Measurements from ENCODE around the gene SUPT16H.

Gene SUPT16H

DNA sequence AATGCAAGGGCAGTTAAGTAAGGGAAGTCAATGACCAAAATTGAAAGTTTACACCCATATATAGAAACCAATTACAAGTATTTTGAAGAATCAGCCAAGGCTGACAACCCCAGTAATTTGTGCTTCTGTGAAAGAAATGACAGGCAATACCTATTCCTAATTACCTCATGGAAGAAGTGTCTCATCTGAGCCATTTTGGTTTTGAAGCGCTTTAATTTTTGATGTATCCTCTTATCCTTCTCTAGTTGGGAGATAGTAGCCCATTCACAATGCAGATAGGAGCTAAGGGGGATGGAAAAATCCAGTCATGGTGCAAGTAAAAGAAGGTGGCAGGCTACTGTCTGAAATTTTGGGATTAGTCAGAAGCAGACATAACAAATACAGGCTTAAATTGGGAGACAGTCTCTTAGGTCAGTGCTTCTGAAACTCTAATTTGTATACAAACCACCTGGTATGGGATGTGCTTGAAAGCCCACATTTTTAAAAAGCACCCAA, 30.4 kb upstream of the SUPT16H start:
- CTCF ChIA-PET, result no interaction called here
- no peak overlapping the region for H3K27ac ChIP-seq
- POLR2A ChIA-PET (ENCODE audit: low non-redundant PET), result no interaction called here
- TF ChIP-seq, protein P1, sequence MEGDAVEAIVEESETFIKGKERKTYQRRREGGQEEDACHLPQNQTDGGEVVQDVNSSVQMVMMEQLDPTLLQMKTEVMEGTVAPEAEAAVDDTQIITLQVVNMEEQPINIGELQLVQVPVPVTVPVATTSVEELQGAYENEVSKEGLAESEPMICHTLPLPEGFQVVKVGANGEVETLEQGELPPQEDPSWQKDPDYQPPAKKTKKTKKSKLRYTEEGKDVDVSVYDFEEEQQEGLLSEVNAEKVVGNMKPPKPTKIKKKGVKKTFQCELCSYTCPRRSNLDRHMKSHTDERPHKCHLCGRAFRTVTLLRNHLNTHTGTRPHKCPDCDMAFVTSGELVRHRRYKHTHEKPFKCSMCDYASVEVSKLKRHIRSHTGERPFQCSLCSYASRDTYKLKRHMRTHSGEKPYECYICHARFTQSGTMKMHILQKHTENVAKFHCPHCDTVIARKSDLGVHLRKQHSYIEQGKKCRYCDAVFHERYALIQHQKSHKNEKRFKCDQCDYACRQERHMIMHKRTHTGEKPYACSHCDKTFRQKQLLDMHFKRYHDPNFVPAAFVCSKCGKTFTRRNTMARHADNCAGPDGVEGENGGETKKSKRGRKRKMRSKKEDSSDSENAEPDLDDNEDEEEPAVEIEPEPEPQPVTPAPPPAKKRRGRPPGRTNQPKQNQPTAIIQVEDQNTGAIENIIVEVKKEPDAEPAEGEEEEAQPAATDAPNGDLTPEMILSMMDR (conservative IDR thresholded peaks at IDR 0.05; ENCODE audit: low read depth), result no peak
- no peak for DNase-seq (ENCODE audit: low spot score)

DNA sequence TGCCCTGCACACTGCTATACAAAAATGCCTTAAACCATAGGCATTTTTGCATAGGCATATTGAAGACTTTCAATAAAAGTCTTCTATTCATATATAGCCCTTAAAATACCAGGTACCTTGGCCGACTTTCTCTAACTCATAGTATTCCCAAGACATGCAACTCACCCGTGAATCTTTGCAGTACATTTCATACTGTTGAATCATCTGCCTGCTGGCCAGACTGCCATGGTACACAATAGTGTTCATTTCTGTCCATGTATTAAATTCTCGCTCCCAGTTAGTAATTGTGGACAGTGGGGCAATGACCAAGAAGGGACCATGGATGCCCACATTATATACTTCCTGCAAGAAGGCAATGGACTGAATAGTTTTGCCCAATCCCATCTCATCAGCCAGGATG, 24.3 kb upstream of the SUPT16H start:
- ChIA-PET CTCF (interaction anchor here (0.6 kb wide), 1 partner anchor 726 kb away, joined by 4 read pairs; no protein-coding TSS in a partner anchor), POLR2A (ENCODE audit: low non-redundant PET) (no interaction called here)
- DNase-seq (ENCODE audit: low spot score), result peak; percentile 44
- TF ChIP-seq, protein P1 (conservative IDR thresholded peaks at IDR 0.05; ENCODE audit: low read depth), result no peak
- no peak overlapping the region for H3K27ac ChIP-seq

DNA sequence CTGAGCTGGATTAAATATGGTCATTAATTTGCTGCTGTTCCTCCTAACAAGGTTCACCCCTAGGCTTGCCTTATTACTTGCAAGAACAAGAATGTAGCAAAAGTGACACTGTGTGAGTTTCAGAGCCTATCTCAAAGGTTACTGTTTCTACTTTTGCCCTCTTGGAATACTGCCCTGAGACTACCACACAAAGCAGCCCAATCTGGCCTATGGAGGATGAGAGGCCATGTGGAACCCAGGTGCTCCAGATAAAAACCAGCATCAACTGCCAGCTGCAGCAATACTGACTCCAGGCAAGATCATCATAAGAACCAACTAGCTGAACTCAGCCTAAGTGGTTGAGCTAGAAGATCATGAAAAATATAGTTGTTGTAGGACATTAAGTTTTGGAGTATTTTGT, 22.4 kb upstream of the SUPT16H start:
- POLR2A ChIA-PET (ENCODE audit: low non-redundant PET), result no interaction called here
- no peak for DNase-seq (ENCODE audit: low spot score)
- no peak overlapping the region for H3K27ac ChIP-seq
- TF ChIP-seq, protein P1 (conservative IDR thresholded peaks at IDR 0.05; ENCODE audit: low read depth), result no peak
- CTCF ChIA-PET, result no interaction called here

DNA sequence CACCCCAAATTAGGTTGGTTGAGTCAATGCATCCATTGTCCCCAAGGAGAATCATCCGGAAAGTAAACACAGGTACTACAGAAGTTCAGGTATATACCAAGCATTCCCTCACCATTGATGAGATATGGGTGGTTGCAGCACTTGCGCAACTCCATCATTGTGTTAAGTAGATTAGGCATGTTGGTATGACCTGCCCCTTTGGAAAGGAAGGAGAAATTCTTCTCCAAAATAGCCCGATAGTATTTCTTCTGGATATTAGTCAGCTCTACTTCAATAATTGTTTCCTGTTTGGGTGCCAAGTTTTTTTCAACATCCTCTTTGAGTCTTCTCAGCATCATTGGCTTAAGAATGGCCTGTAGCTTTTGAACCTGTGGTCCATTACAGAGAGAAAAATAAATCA, 21.3 kb upstream of the SUPT16H start:
- DNase-seq (ENCODE audit: low spot score), result no peak
- TF ChIP-seq, protein P1 (conservative IDR thresholded peaks at IDR 0.05; ENCODE audit: low read depth), result no peak
- POLR2A ChIA-PET (ENCODE audit: low non-redundant PET), result no interaction called here

DNA sequence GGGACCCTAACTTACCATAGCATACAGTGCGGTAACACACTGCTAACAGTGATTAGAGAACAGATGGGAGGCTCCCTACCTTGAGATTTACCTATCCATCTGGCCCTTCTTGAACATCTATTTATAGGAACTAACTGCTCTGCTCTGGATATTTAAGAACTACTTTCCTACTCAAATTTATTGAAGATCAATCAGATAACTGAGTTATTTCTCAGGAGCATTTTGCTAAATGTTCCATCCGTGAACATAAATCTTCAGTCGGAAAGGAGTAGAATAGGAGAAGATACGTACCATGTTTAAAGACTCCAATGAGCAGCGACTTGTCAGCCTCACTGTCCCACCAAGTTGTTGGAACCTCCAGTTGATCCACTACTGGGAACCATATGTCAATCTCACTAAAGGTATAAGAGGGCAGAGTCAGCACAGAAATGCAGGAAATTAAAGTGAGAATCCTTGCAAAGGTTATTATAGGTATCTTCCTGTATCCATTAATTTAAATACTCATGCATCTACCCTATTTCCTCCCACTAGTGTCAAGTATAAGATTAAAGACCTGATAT, 15.6 kb upstream of the SUPT16H start:
- POLR2A ChIA-PET (ENCODE audit: low non-redundant PET), result no interaction called here
- no peak for DNase-seq (ENCODE audit: low spot score)
- no peak overlapping the region for H3K27ac ChIP-seq
- TF ChIP-seq, protein P1 (conservative IDR thresholded peaks at IDR 0.05; ENCODE audit: low read depth), result no peak
- CTCF ChIA-PET, result no interaction called here

More for the DNA sequence above, 21.3 kb upstream of the SUPT16H start:
- H3K27ac ChIP-seq, result no peak overlapping the region
- CTCF ChIA-PET, result interaction anchor here (0.5 to 0.9 kb wide), 2 partner anchors 10 to 23 kb away, joined by 3 read pairs; no protein-coding TSS in a partner anchor

DNA sequence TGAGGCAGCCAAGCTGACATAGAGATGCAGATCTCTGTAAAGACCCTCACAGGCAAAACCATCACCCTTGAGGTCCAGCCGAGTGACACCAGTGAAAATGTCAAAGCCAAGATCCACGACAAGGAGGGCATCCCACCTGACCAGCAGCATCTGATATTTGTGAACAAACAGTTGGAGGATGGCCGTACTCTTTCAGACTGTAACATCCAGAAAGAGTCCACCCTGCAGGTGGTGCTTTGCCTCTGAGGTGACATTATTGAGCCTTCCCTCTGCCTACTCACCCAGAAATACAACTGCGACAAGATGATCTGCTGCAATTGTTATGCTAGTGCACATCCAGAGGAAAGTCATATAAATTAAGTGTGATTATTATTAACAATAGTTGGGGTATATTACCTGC, 15.1 kb upstream of the SUPT16H start:
- ChIA-PET CTCF (no interaction called here), POLR2A (ENCODE audit: low non-redundant PET) (no interaction called here)
- TF ChIP-seq, protein P1 (conservative IDR thresholded peaks at IDR 0.05; ENCODE audit: low read depth), result no peak

More for the DNA sequence above, 15.1 kb upstream of the SUPT16H start:
- no peak for DNase-seq (ENCODE audit: low spot score)
- no peak overlapping the region for H3K27ac ChIP-seq

Data from RWPE1 (cell line).